Measurements from ENCODE around the gene GAL3ST3. TPM values are rescaled to one million over a fixed set of nuclear protein-coding genes. Genes with fewer than 3 reads are reported as not detected.

The GAL3ST3 gene
- total RNA-seq, 1 donor from 2014 or later = not detected

- Mint-ChIP-seq H3K27ac (peak overlapping the region; percentile 12), H3K36me3 (ENCODE audit: low read depth) (peaks cover 79% of the 10 kb centered on the region), H3K9me3 (no peaks in the 10 kb centered on the region), H3K4me3 (no peak overlapping the region), H3K4me1 (peaks cover 49% of the 10 kb centered on the region), H3K27me3 (no peaks in the 10 kb centered on the region)
- intact Hi-C loops (cut with micrococcal nuclease) = no loop called here
- DNase-seq = no peak
Measured at GRCh38 chr11:66063900-66064299, 14.9 kb upstream of the GAL3ST3 start.

DNA sequence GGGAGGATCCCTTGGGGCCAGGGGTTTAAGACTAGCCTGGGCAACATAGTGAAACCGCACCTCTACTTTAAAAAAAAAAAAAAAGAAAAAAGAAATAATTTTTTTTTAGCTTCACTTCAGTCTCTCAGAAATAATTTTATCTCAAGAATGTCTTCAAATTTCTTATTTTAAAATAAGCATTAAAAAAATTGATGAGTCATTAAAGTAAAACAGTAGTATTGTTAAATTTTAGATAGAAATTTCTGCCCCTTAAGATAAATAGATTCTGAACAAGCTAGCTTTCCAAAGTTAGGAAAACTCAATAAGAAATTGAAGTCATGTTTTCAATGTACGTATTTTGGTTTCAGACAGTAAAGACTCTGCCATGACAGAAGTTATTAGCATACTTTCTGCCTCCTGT lies 13.4 kb upstream of the GAL3ST3 start:
- peaks cover 81% of the 10 kb centered on the region for H3K36me3 Mint-ChIP-seq (ENCODE audit: low read depth)
- H3K4me3 Mint-ChIP-seq = no peak overlapping the region
- intact Hi-C loops (cut with micrococcal nuclease) = no loop called here
- no peaks in the 10 kb centered on the region for H3K9me3 Mint-ChIP-seq
- H3K27me3 Mint-ChIP-seq = no peaks in the 10 kb centered on the region
- no peak for DNase-seq
- no peak overlapping the region for H3K27ac Mint-ChIP-seq
- H3K4me1 Mint-ChIP-seq = peaks cover 41% of the 10 kb centered on the region

DNA sequence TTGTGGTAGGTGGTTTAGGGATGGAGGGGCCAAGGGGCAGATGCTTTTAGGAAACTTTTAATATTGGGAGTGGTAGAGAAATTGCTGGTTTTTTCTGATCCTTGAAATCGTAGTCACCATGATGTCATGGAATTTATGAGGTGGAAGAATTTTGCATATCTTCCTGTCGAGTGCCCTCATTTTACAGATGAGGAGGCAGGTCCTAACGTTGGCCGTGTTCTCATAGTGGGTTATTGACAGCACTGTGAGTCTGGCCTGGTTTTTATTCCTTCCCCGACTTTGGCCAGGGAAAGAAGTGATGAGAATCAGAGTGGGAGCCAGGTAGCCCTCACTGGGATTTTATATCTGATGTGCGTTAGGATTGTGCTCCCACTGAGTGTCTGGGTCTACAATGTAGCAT lies 12.3 kb upstream of the GAL3ST3 start:
- H3K9me3 Mint-ChIP-seq = no peaks in the 10 kb centered on the region
- peaks cover 81% of the 10 kb centered on the region for H3K36me3 Mint-ChIP-seq (ENCODE audit: low read depth)
- peak overlapping the region; percentile 16 for H3K4me3 Mint-ChIP-seq
- H3K27me3 Mint-ChIP-seq = no peaks in the 10 kb centered on the region
- intact Hi-C loops (cut with micrococcal nuclease) = no loop called here
- H3K27ac Mint-ChIP-seq = peak overlapping the region; percentile 15
- peaks cover 34% of the 10 kb centered on the region for H3K4me1 Mint-ChIP-seq
- DNase-seq = no peak

DNA sequence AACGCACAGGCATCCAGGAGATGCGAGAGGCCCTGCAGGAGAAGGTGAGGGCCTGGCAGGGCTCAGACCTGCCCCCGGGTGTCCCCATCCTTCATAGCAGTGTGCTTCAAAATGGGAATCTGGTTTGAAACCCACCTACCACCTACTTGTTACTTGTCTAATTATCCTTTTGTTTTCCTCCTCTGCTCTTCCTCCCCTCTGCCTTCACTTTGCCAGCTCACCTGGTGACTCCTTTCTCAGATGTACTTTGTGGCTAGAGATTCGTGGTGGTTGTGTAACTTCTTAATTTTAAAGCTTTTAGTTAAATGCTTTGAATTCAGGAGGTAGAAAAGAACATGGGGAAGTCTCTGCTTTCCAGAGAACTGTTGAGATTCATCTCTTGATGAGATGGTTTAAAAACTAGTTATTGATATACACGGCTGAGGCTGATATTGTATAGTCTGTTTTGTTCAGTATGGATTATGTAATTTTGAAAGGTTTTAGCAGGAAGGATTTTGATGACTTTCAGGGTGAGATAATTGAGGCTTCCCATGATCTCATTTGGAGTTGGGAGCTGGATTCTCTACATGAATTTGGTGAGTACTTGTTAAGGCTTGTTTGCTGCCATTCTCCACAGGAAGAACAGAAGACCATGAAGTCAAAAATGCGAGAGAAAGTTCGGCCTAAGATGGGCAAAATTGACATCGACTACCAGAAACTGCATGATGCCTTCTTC lies 11.2 kb upstream of the GAL3ST3 start:
- no peaks in the 10 kb centered on the region for H3K9me3 Mint-ChIP-seq
- intact Hi-C loops (cut with micrococcal nuclease) = no loop called here

DNA sequence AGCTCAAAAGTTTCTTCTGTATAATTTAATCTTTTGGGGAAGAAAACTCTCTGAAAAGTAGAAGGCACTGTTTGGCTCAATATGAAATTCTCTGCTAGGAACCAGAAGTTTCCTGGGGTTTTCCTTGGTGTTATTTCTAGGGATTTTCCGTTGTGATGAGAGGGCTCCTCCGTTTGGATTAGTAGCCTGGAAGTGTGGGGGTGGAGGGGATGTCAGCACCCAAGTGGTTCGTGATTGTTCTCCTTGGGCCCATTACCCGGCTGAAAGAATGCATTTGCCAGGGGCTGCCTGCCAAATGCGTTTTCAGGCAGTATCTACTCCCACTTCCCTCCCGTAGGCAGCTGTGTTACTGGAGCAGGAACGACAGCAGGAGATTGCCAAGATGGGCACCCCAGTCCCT lies 7.5 kb upstream of the GAL3ST3 start:
- Mint-ChIP-seq H3K9me3 (no peaks in the 10 kb centered on the region), H3K4me1 (peaks cover 24% of the 10 kb centered on the region), H3K27me3 (no peaks in the 10 kb centered on the region), H3K4me3 (no peak overlapping the region), H3K27ac (no peak overlapping the region), H3K36me3 (ENCODE audit: low read depth) (peaks cover 70% of the 10 kb centered on the region)
- no peak for DNase-seq
- intact Hi-C loops (cut with micrococcal nuclease) = no loop called here

More for the DNA sequence above, 11.2 kb upstream of the GAL3ST3 start:
- no peak for DNase-seq
- Mint-ChIP-seq H3K4me3 (no peak overlapping the region), H3K27me3 (no peaks in the 10 kb centered on the region), H3K27ac (peak overlapping the region; percentile 15), H3K4me1 (peaks cover 30% of the 10 kb centered on the region), H3K36me3 (ENCODE audit: low read depth) (peaks cover 82% of the 10 kb centered on the region)

- peaks cover 21% of the 10 kb centered on the region for H3K4me1 Mint-ChIP-seq
- intact Hi-C loops (cut with micrococcal nuclease) = no loop called here
- H3K9me3 Mint-ChIP-seq = no peaks in the 10 kb centered on the region
- no peak for DNase-seq
- H3K27me3 Mint-ChIP-seq = no peaks in the 10 kb centered on the region
- H3K27ac Mint-ChIP-seq = no peak overlapping the region
- no peak overlapping the region for H3K4me3 Mint-ChIP-seq
- H3K36me3 Mint-ChIP-seq (ENCODE audit: low read depth) = peaks cover 55% of the 10 kb centered on the region
Measured at GRCh38 chr11:66055021-66055420, 6.1 kb upstream of the GAL3ST3 start.

DNA sequence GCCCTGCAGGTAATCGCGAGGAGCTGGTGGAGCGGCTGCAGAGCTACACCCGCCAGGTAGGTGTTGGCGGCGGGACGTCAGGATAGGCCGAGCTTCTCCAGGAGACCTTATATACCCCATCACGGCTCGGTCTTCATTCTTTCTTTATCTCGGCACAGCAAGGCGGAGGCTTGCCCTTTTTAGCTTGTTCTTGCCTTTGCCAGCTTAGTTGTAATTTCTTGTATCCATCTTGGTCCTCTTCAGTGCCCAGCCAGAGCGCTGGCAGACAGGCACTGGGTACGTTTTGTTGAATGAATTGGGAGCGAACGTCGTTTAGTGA lies 3.7 kb upstream of the GAL3ST3 start:
- Mint-ChIP-seq H3K27me3 (peaks cover 6% of the 10 kb centered on the region), H3K9me3 (no peaks in the 10 kb centered on the region), H3K4me3 (peak overlapping the region; percentile 88), H3K36me3 (ENCODE audit: low read depth) (peaks cover 39% of the 10 kb centered on the region), H3K4me1 (peaks cover 21% of the 10 kb centered on the region), H3K27ac (peak overlapping the region; percentile 97)
- no peak for DNase-seq
- intact Hi-C loops (cut with micrococcal nuclease) = loop anchor here (1.0 kb wide), 3 partner anchors 16 to 194 kb away; partner anchors contain the start of genes BANF1, CFL1 and EIF1AD

GRCh38 chr11:66051766-66052663 lies 3.1 kb upstream of the GAL3ST3 start, which contains the start of gene SF3B2:
Gene SF3B2, plus strand, starts transcription at chr11:66052364. Its CDS starts 21 bp downstream, at chr11:66052385.
- peak within 1 kb of the TSS; percentile 97 for H3K27ac Mint-ChIP-seq
- intact Hi-C loops (cut with micrococcal nuclease) = loop anchor here (1.0 kb wide), 3 partner anchors 16 to 194 kb away; partner anchors contain the start of genes BANF1, CFL1 and EIF1AD
- peaks cover 33% of the 10 kb centered on the region for H3K36me3 Mint-ChIP-seq (ENCODE audit: low read depth)
- peaks cover 21% of the 10 kb centered on the region for H3K4me1 Mint-ChIP-seq
- peaks cover 6% of the 10 kb centered on the region for H3K27me3 Mint-ChIP-seq
- H3K9me3 Mint-ChIP-seq = no peaks in the 10 kb centered on the region
- DNase-seq = peak; percentile 99
- peak within 1 kb of the TSS; percentile 88 for H3K4me3 Mint-ChIP-seq

- peak overlapping the region; percentile 93 for H3K27ac Mint-ChIP-seq
- peak overlapping the region; percentile 88 for H3K4me3 Mint-ChIP-seq
- H3K27me3 Mint-ChIP-seq = peaks cover 7% of the 10 kb centered on the region
- H3K4me1 Mint-ChIP-seq = peaks cover 21% of the 10 kb centered on the region
- H3K36me3 Mint-ChIP-seq (ENCODE audit: low read depth) = peaks cover 27% of the 10 kb centered on the region
- intact Hi-C loops (cut with micrococcal nuclease) = no loop called here
- no peak for DNase-seq
- H3K9me3 Mint-ChIP-seq = no peaks in the 10 kb centered on the region
Measured at GRCh38 chr11:66051371-66051765, 2.4 kb upstream of the GAL3ST3 start.

- Mint-ChIP-seq H3K27me3 (peaks cover 7% of the 10 kb centered on the region), H3K4me3 (peak overlapping the region; percentile 88), H3K36me3 (ENCODE audit: low read depth) (peaks cover 23% of the 10 kb centered on the region), H3K27ac (peak overlapping the region; percentile 93), H3K9me3 (no peaks in the 10 kb centered on the region), H3K4me1 (peaks cover 22% of the 10 kb centered on the region)
- DNase-seq = no peak
- intact Hi-C loops (cut with micrococcal nuclease) = no loop called here
Measured at GRCh38 chr11:66050581-66051231, 1.7 kb upstream of the GAL3ST3 start.

DNA sequence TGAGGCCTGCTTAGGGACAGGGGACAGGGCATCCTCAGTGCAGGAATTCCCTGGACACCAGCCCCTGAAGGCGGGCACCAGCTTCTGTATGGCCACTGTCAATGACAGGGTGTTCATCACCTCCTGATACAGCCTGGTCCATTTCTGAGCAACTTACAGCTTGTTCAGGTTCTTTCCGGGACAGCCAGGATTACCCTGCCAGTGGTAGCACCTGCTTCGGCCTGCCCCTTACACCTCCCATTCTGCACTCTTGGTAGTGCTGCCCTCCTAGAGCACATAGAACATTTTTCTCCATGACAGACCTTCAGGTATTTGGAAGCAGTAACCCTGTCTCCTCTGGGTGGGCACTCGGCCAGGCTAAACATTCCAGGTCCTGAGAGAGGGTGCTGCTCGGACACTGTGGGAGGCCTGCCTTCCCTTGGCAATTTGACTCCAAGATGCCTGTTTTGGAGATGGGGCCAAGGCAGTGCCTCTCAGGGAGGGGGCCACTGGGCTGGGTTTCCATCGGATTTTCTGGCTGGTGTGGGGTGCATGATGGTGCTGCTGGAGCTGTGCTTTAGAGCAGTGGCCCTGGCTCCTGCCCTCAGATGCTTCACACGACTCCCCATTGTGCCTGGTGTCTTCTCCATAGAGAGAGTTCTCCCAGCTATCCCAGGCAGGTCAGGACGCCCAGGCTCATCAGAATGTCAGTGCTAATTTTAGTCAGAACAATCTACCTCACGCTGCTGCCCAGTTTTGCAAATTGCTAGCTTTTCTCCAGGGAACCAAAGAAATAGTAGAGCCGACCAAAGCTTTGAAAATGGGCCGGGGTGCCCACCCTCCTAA lies 1.2 kb downstream of the GAL3ST3 start:
- Mint-ChIP-seq H3K4me1 (peaks cover 24% of the 10 kb centered on the region), H3K36me3 (ENCODE audit: low read depth) (peaks cover 6% of the 10 kb centered on the region), H3K4me3 (no peak overlapping the region), H3K27ac (no peak overlapping the region), H3K9me3 (no peaks in the 10 kb centered on the region), H3K27me3 (peaks cover 7% of the 10 kb centered on the region)
- intact Hi-C loops (cut with micrococcal nuclease) = no loop called here
- no peak for DNase-seq

DNA sequence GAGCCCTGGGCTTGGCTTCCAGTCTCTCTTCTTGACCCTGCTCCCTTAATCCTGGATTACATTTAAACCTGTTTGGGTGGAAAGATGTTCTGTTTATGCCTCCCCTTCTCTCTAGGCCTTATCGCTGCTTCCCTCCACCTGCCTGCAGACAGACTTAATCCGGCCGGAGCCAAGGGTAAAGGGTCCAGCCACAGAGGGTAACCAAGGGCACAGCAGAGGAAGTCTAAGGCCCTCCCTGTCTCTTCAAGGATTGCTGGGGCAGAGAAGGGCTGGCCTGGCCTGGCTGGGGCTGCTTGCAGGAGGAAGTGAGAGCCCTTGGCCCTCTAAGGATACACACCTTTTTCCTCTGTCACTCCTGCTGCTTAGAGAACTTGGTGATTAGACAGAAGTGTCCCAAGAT lies 2.1 kb downstream of the GAL3ST3 start:
- Mint-ChIP-seq H3K27me3 (peaks cover 7% of the 10 kb centered on the region), H3K27ac (no peak overlapping the region), H3K4me3 (no peak overlapping the region), H3K4me1 (peaks cover 24% of the 10 kb centered on the region), H3K36me3 (ENCODE audit: low read depth) (no peaks in the 10 kb centered on the region), H3K9me3 (no peaks in the 10 kb centered on the region)
- intact Hi-C loops (cut with micrococcal nuclease) = no loop called here
- DNase-seq = no peak

GRCh38 chr11:66045177-66045639 lies 3.8 kb downstream of the GAL3ST3 start:
- peak overlapping the region; percentile 35 for H3K27ac Mint-ChIP-seq
- intact Hi-C loops (cut with micrococcal nuclease) = no loop called here
- peaks cover 14% of the 10 kb centered on the region for H3K4me1 Mint-ChIP-seq
- H3K36me3 Mint-ChIP-seq (ENCODE audit: low read depth) = no peaks in the 10 kb centered on the region
- no peaks in the 10 kb centered on the region for H3K9me3 Mint-ChIP-seq
- H3K4me3 Mint-ChIP-seq = peak overlapping the region; percentile 27
- peaks cover 11% of the 10 kb centered on the region for H3K27me3 Mint-ChIP-seq
- peak; percentile 96 for DNase-seq

All from activated CD4-positive, alpha-beta T cell treated with anti-CD3 and anti-CD28 coated beads, Interleukin-2, amount 10 ng/mL, durations not matched to agents 24 days and 14 days (primary cell).